Loucy (cell line): ENCODE data around the gene TMEM60.

Experiments used
- H2AFZ ChIP-seq: fragments of 200-600 bp; sonication (generic); 2 replicates; pipeline ENCODE4 v1.6.0; 2016; ENCODE audit warnings: antibody characterized with exemption, mild to moderate bottlenecking, low read length, moderate library complexity
- H3F3A ChIP-seq: fragments of 200-600 bp; 2 replicates; pipeline ENCODE4 v1.6.0; 2016; ENCODE audit warnings: antibody characterized with exemption, low read depth, mild to moderate bottlenecking
- H3K27me3 ChIP-seq: fragments of 200-600 bp; sonication (generic); 2 replicates; pipeline ENCODE4 v1.6.1; 2014; ENCODE audit warnings: low read length, mild to moderate bottlenecking; ENCODE audit not compliant: insufficient read depth, poor library complexity, severe bottlenecking
- H3K36me3 ChIP-seq: fragments of 200-600 bp; sonication (generic); 2 replicates; pipeline ENCODE4 v1.6.1; 2016; ENCODE audit warnings: low read length; ENCODE audit not compliant: insufficient read depth
- H3K4me1 ChIP-seq: fragments of 200-600 bp; sonication (generic); 2 replicates; pipeline ENCODE4 v1.5.1; 2014; ENCODE audit warnings: low read length, mild to moderate bottlenecking; ENCODE audit not compliant: insufficient read depth, poor library complexity, severe bottlenecking
- H3K4me2 ChIP-seq: fragments of 200-600 bp; sonication (generic); 2 replicates; pipeline ENCODE4 v1.6.0; 2014; ENCODE audit warnings: antibody characterized with exemption, low read length, low read depth, mild to moderate bottlenecking; ENCODE audit not compliant: poor library complexity, severe bottlenecking
- H3K4me3 ChIP-seq: fragments of 200-600 bp; sonication (generic); 2 replicates; pipeline ENCODE4 v1.5.1; 2014; ENCODE audit warnings: low read length, mild to moderate bottlenecking, mixed read lengths; ENCODE audit not compliant: poor library complexity, severe bottlenecking
- H3K79me2 ChIP-seq: fragments of 200-600 bp; sonication (generic); 2 replicates; pipeline ENCODE4 v1.6.1; 2014; ENCODE audit warnings: low read length; ENCODE audit not compliant: insufficient read depth
- H3K9ac ChIP-seq: fragments of 200-600 bp; sonication (generic); 2 replicates; pipeline ENCODE4 v1.6.0; 2014; ENCODE audit warnings: mild to moderate bottlenecking, low read depth, low read length, moderate library complexity; ENCODE audit not compliant: poor library complexity, severe bottlenecking
- H3K9me2 ChIP-seq: fragments of 200-600 bp; sonication (generic); replicated peaks from 2 replicates; pipeline ENCODE4 v1.6.1; 2016; ENCODE audit warnings: low read depth, low read length, mixed read lengths
- H3K9me3 ChIP-seq: fragments of 200-600 bp; sonication (generic); 2 replicates; pipeline ENCODE4 v1.6.1; 2014; ENCODE audit warnings: mild to moderate bottlenecking, antibody characterized with exemption, low read length, low read depth; ENCODE audit not compliant: insufficient read depth
- H4K20me1 ChIP-seq: fragments of 200-600 bp; sonication (generic); 2 replicates; pipeline ENCODE4 v1.6.0; 2014; ENCODE audit warnings: antibody characterized with exemption, low read length, mild to moderate bottlenecking; ENCODE audit not compliant: insufficient read depth, poor library complexity, severe bottlenecking
- CTCF ChIP-seq: fragments of 200-600 bp; sonication (generic); conservative IDR thresholded peaks from 2 replicates; pipeline ENCODE4 v1.5.1; 2014; ENCODE audit warnings: mild to moderate bottlenecking, antibody characterized with exemption, low read length
- EZH2phosphoT487 ChIP-seq: fragments of 200-600 bp; IDR thresholded peaks from 2 replicates; pipeline ENCODE4 v1.6.1; 2018; ENCODE audit warnings: antibody characterized with exemption, mild to moderate bottlenecking, moderate library complexity, borderline replicate concordance

The TMEM60 gene

GRCh38 chr7:77813180-77813579, 14.9 kb upstream of the TMEM60 start:
- no peak overlapping the region for H3K4me3 ChIP-seq
- H3K4me2 ChIP-seq, result no peak overlapping the region
- TF ChIP-seq EZH2phosphoT487, result no peak
- no peak for TF ChIP-seq CTCF
- no peak overlapping the region for H2AFZ ChIP-seq
- H3F3A ChIP-seq, result no peaks in the 10 kb centered on the region
- peaks cover 11% of the 10 kb centered on the region for H3K4me1 ChIP-seq
- H3K9me3 ChIP-seq, result peaks cover 3% of the 10 kb centered on the region; the same call in 1 of the 2 replicates
- no peak overlapping the region for H3K9ac ChIP-seq
- peaks cover 5% of the 10 kb centered on the region for H4K20me1 ChIP-seq
- peaks cover 22% of the 10 kb centered on the region; the same call in 1 of the 2 replicates for H3K36me3 ChIP-seq
- H3K9me2 ChIP-seq, result no peaks in the 10 kb centered on the region
- H3K79me2 ChIP-seq, result peaks cover 81% of the 10 kb centered on the region
- H3K27me3 ChIP-seq, result no peaks in the 10 kb centered on the region

- H3K9me3 ChIP-seq, result peaks cover 7% of the 10 kb centered on the region; the same call in 1 of the 2 replicates
- no peaks in the 10 kb centered on the region for H3K27me3 ChIP-seq
- H3K9me2 ChIP-seq, result no peaks in the 10 kb centered on the region
- no peak overlapping the region for H3K4me3 ChIP-seq
- no peaks in the 10 kb centered on the region for H3F3A ChIP-seq
- no peak overlapping the region for H3K9ac ChIP-seq
- no peak for TF ChIP-seq EZH2phosphoT487
- no peak for TF ChIP-seq CTCF
- peaks cover 11% of the 10 kb centered on the region for H3K4me1 ChIP-seq
- H2AFZ ChIP-seq, result no peak overlapping the region
- H3K36me3 ChIP-seq, result peaks cover 13% of the 10 kb centered on the region; the same call in 1 of the 2 replicates
- no peak overlapping the region for H3K4me2 ChIP-seq
- peaks cover 5% of the 10 kb centered on the region for H4K20me1 ChIP-seq
- H3K79me2 ChIP-seq, result peaks cover 85% of the 10 kb centered on the region
Observed at GRCh38 chr7:77812290-77812685, 14.1 kb upstream of the TMEM60 start.

- H3K4me3 ChIP-seq, result no peak overlapping the region
- no peak for TF ChIP-seq EZH2phosphoT487
- no peak for TF ChIP-seq CTCF
- peaks cover 11% of the 10 kb centered on the region for H3K4me1 ChIP-seq
- no peaks in the 10 kb centered on the region for H3K27me3 ChIP-seq
- H3K4me2 ChIP-seq, result no peak overlapping the region
- no peak overlapping the region for H2AFZ ChIP-seq
- H3K79me2 ChIP-seq, result peaks cover 85% of the 10 kb centered on the region
- H3F3A ChIP-seq, result no peaks in the 10 kb centered on the region
- H3K36me3 ChIP-seq, result peaks cover 7% of the 10 kb centered on the region; the same call in 1 of the 2 replicates
- H3K9me3 ChIP-seq, result peaks cover 11% of the 10 kb centered on the region
- no peaks in the 10 kb centered on the region for H3K9me2 ChIP-seq
- peaks cover 5% of the 10 kb centered on the region for H4K20me1 ChIP-seq
- no peak overlapping the region for H3K9ac ChIP-seq
Observed at GRCh38 chr7:77811516-77812289, 13.5 kb upstream of the TMEM60 start.
